ENCODE results near the gene KLF14.
"Not testable (repeated sequence)": the region's sequence is repeated elsewhere in the genome, so short reads cannot be mapped to it uniquely, and the experiment has no call there.

Gene KLF14

DNA sequence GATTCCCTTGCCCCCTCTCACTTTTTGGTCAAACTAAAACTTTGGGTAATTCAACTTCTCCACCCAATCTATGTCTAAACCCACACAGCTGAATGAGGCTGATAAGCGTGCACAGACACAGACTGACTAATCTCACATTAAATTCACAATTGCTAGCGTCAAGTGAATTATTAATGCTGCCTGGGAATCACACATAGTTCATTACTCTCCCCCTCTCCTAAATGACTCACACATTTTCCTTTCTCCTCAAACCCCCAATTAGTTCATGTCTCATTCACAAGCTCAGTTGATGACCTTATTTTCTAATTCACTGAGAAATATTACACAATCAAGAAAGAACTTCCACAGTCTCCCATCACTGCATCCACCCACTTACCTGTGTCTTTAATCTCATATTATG is 14.5 kb downstream of the KLF14 start:
- DNase-seq: no peak

DNA sequence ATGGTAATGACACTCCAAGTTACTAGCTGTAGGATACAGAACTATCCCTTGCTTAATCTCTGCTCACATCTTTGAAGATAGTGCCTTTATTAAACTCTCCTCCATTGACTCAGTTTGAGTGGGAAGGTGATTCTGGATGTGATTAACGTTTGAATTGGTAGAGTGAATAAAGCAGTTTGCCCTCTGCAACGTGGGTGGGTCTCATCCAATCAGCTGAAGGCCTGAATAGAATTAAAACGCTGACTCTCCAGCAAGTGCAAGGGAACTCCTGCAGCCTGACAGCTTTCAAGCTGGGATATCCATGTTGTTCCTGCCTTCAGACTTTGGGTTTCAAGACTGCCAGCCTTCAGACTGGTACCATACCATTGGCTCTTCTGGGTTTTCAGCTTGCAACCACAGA is 21.6 kb downstream of the KLF14 start:
- DNase-seq: no peak

DNA sequence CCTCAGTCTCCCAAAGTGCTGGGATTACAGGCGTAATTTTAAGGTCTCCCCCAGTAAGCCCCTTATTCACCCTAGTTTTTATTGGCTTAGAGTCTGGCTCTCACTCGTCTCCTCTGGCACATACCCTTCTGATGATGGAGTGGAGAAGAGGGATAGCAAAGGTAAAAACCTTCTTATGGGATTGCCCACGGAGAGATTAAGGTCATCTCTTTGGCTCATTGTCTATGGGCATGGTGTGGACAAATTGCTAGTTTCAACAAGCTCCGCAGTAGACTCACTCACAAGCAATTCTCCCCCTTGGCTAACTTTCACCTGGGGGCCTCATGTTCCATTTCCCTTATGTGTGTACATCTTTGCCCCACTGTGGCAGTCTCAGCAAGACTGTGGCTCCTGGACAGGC is 25.2 kb downstream of the KLF14 start:
- no peak for DNase-seq

DNA sequence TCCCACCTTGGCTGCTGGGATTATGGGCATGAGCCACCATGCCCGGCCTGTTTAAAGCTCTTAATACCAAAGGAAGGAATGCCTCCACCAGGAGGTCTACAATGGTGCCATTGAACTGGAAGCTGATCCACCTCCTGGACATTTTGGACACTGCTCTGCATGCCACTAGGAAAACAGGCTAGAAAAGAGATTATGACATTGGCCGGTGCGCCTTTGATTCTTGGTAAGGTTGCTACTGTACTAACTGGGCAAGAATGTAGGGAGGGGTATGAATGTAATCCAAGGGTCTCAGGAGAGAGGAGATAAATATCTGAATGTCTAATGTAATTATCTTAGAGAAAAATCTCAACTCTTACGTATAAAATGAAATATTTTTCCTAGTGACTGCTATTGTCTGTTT is 26.0 kb downstream of the KLF14 start:
- no peak for DNase-seq

DNA sequence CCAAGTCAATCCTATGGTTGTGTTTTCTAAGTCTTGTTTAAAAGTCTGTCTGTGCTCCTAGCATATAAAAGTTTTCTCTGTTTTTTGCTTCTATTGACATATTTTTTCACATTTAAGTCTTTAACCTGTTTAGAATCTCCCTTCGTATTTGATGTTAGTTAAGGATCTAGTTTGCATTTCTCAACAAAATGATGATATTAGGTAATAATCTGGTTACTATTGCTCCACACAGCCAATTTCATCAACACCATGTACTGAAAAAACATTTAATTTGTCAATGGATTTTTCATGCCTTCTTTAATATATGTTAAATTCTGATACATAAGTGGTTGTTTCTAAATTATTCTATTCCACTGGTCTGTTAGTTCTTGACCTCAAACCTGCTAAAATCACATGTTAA is 30.2 kb downstream of the KLF14 start:
- no peak for DNase-seq

DNA sequence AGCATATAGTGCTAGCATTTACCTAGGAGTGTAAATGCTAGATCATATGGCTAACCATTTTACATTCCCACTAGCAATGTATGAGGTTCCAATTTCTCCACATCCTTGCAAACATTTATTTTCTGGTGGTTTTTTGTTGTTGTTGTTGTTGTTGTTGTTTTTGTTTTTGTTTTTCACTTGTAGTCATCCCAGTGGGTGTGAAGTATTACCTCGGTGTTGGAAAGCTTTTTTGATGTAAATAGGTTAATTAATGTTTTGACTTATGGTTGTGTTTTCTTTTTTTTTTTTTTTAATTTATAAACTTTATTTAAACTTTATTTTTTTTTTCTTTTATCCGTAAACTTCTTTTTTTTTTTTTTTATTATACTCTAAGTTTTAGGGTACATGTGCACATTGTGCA is 32.4 kb downstream of the KLF14 start:
- no peak for DNase-seq

DNA sequence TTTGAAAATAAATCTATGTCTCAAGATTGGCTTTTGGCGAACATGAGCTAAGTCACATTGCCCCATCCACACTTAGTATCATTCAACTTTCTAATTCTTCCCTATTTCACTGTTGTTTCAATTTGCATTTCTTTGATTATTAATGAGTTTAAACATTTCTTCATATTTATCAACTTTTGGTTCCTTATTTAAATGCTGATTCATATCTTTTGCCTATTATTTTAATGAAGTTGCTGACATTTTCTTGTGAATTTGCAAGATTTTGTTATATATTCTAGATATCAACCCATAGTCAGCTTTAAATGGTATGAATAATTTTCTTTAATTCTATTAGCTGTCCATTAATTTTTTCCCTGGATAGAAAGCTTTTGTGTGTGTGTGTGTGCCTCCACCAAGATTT is 33.2 kb downstream of the KLF14 start:
- DNase-seq: no peak

DNA sequence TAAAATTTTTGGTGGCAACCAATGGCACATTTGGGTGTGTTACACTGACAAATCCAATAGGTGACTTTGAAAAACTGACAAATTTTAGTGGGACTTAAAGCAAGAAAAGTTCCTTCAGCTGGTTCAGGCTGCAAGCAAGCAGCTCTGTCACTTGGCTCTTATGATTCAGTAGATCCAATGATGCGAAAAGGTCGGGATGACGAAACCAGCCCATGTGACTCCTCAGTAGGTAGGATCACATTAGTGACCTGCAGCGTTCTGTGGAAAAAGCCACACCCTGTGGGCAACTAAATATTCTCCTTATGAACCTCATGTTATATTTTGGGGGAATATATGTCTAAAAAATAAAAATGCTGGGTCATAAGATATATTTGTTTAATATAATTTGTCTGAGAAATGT is 34.3 kb downstream of the KLF14 start:
- DNase-seq: no peak

DNA sequence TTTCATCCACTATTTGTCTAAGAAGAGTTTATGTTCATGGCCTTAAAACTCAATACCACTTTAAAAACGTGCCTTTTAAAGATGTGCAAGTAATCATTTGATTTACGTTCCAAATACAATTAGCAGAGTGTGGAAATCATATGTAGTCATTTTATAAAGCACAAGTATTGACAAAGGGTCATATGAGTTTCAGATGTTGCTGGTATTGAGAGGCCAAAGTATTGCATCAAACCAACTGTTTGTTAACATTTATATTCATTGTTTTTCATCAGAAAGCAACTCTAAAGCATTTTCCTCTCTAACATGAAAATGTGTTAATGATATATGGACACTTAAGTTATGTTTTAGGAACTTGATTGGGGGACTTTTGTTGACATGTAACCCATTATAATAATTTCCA is 36.2 kb downstream of the KLF14 start:
- DNase-seq: no peak

DNA sequence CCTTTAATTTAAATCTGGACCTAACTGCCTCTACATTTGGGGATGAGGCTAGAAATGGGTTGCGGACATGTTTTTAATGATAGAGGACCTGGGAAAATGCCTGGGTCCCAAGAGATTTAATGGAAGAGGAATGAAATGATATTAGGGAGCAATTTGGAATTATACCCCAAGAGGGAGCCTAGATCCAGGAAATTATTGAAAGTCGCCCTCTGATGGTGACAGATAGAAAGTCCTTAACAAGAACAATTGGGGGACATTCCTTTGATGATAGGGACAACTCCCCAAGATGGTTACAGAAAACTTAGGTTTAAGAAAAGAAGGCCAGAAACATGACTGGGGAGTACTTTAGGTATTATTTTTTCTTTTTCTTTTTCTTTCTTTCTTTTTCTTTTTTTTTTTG is 38.2 kb downstream of the KLF14 start:
- no peak for DNase-seq

DNA sequence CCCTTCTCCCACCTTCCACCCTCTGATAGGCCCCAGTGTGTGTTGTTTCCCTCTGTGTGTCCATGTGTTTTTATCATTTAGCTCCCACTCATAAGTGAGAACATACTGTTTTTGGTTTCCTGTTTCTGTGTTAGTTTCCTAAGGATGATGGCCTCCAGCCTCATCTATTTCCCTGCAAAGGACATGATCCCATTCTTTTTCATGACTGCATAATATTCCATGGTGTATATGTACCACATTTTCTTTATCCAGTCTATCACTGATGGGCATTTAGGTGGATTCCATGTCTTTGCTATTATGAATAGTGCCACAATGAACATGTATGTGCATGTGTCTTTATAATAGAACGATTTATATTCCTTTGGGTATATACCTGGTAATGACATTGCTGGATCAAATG is 41.6 kb downstream of the KLF14 start:
- DNase-seq: not testable (repeated sequence)

DNA sequence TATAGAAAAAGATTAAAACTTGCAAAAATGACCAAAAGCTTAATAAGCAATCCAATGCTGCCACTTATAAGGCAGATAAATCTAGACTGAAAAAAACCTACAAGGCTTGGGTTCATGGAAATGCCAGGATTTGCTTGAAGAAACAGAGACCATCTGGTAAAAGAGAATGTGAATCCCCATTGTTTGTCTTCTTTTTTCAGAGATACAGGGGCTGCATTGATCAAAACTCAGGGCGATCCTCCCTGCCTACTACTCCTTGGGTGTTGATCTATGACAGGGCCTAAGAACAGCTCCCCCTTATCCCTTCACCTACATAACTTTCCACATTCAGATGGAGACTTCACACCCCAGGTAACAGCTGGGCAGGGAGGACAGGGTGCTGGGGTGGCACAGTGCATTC is 44.3 kb downstream of the KLF14 start:
- DNase-seq: no peak

DNA sequence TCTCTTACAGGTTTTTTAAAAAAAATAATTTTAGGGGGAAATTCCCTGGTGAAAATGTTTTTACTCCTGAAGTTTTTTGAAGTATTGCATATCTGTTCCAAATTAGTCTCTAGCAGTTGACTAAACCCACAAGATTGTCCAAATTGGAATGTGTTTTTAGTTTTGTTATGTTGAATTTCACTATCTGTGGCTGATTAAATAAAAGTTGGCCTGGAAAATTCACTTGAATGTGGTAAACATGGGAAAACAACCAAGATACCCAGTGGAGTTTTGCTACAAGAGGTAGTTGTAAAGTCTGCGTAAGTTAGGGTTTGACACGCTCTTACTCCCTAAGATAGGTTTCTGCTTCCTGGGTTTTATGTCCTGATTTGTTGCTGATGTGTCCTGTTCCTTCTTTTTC is 51.0 kb downstream of the KLF14 start:
- no peak for DNase-seq

Measured in amygdala (tissue), 56 donors.